Left ventricle myocardium inferior (tissue), 1 donor: ENCODE data around the gene GPR18. TPM values are rescaled to one million over a fixed set of nuclear protein-coding genes. Genes with fewer than 3 reads are reported as not detected.
"Not testable (repeated sequence)": the region's sequence is repeated elsewhere in the genome, so short reads cannot be mapped to it uniquely, and the experiment has no call there.

Experiments
- DNase-seq: peaks from one replicate; pipeline ENCODE4 v3.0.0-alpha.2; 2020
- H3K27ac ChIP-seq: fragments of 200-600 bp; replicated peaks from 2 replicates; pipeline ENCODE4 v1.8.0; 2021
- H3K27me3 ChIP-seq: fragments of 200-600 bp; 2 replicates; pipeline ENCODE4 v1.8.0; 2021; ENCODE audit warnings: low read depth
- H3K36me3 ChIP-seq: fragments of 200-600 bp; 2 replicates; pipeline ENCODE4 v1.8.0; 2021
- H3K4me1 ChIP-seq: fragments of 200-600 bp; 2 replicates; pipeline ENCODE4 v1.8.0; 2021
- H3K4me3 ChIP-seq: fragments of 200-600 bp; 2 replicates; pipeline ENCODE4 v1.8.0; 2021; ENCODE audit warnings: mild to moderate bottlenecking, moderate library complexity
- H3K9me3 ChIP-seq: fragments of 200-600 bp; replicated peaks from 2 replicates; pipeline ENCODE4 v1.8.0; 2021
- CTCF ChIP-seq: fragments of 200-600 bp; IDR thresholded peaks from 2 replicates; pipeline ENCODE4 v1.8.0; 2021; ENCODE audit warnings: antibody characterized with exemption, mild to moderate bottlenecking, borderline replicate concordance
- intact Hi-C: fragments of 100-400 bp; cut with micrococcal nuclease; formaldehyde crosslinking; loops from one replicate; pipeline ENCODE4 v1.11.0; 2022
- total RNA-seq: library from RNA; stranded (reverse); fragmentation: NEBNext Ultra II Directional; extraction: Animal tissue kit (Norgen Biotek cat#: 25700); gene quantifications from one replicate; pipeline ENCODE4 v1.2.1, GENCODE V29; 2021
- donor health status: DM: no; HTN: yes; CAD: no; lungs with severe emphysema.

GPR18 gene
- total RNA-seq, 1 donor from 2014 or later, result not detected

GRCh38 chr13:99214232-99214631 lies 43.9 kb downstream of the GPR18 start:
- Histone ChIP-seq H3K4me3 (no peak overlapping the region), H3K27ac (no peak overlapping the region), H3K36me3 (no peaks in the 10 kb centered on the region), H3K4me1 (peaks cover 40% of the 10 kb centered on the region), H3K9me3 (no peaks in the 10 kb centered on the region), H3K27me3 (no peaks in the 10 kb centered on the region)
- no peak for TF ChIP-seq CTCF
- DNase-seq, result no peak
- intact Hi-C loops, result no loop called here

GRCh38 chr13:99211421-99212035 lies 46.7 kb downstream of the GPR18 start:
- no peak for DNase-seq
- Histone ChIP-seq H3K9me3 (no peaks in the 10 kb centered on the region), H3K4me3 (no peak overlapping the region), H3K4me1 (peaks cover 26% of the 10 kb centered on the region), H3K36me3 (peaks cover 10% of the 10 kb centered on the region), H3K27ac (no peak overlapping the region), H3K27me3 (no peaks in the 10 kb centered on the region)
- intact Hi-C loops, result no loop called here
- TF ChIP-seq CTCF, result no peak

GRCh38 chr13:99210627-99211026 lies 47.6 kb downstream of the GPR18 start:
- H3K27ac ChIP-seq, intact Hi-C loops, H3K9me3 ChIP-seq, H3K27me3 ChIP-seq, DNase-seq, H3K36me3 ChIP-seq, H3K4me3 ChIP-seq: not testable (repeated sequence)
- H3K4me1 ChIP-seq, result peaks cover 23% of the 10 kb centered on the region

GRCh38 chr13:99208845-99209527 lies 49.2 kb downstream of the GPR18 start:
- intact Hi-C loops, result no loop called here
- peak overlapping the region; percentile 38 for H3K27ac ChIP-seq
- H3K36me3 ChIP-seq, result peaks cover 10% of the 10 kb centered on the region
- no peak overlapping the region for H3K4me3 ChIP-seq
- no peak for TF ChIP-seq CTCF
- no peak for DNase-seq
- no peaks in the 10 kb centered on the region for H3K9me3 ChIP-seq
- H3K4me1 ChIP-seq, result peaks cover 16% of the 10 kb centered on the region
- no peaks in the 10 kb centered on the region for H3K27me3 ChIP-seq

GRCh38 chr13:99208185-99208584 lies 50.0 kb downstream of the GPR18 start:
- DNase-seq, result no peak
- no peak overlapping the region for H3K27ac ChIP-seq
- intact Hi-C loops, result no loop called here

More at GRCh38 chr13:99208185-99208584, 50.0 kb downstream of the GPR18 start:
- Histone ChIP-seq H3K4me1 (peaks cover 24% of the 10 kb centered on the region), H3K4me3 (no peak overlapping the region), H3K36me3 (peaks cover 10% of the 10 kb centered on the region), H3K27me3 (no peaks in the 10 kb centered on the region), H3K9me3 (no peaks in the 10 kb centered on the region)
- no peak for TF ChIP-seq CTCF
